HG02981 (cell line): ENCODE results near the gene KCNQ4.

ENCODE experiments used
- ATAC-seq: cut with Tn5 transposase; IDR thresholded peaks from one replicate; pipeline ENCODE4 v1.9.1; 2021; ENCODE audit warnings: mild to moderate bottlenecking, moderate library complexity; ENCODE audit not compliant: unreplicated experiment

The KCNQ4 gene

DNA sequence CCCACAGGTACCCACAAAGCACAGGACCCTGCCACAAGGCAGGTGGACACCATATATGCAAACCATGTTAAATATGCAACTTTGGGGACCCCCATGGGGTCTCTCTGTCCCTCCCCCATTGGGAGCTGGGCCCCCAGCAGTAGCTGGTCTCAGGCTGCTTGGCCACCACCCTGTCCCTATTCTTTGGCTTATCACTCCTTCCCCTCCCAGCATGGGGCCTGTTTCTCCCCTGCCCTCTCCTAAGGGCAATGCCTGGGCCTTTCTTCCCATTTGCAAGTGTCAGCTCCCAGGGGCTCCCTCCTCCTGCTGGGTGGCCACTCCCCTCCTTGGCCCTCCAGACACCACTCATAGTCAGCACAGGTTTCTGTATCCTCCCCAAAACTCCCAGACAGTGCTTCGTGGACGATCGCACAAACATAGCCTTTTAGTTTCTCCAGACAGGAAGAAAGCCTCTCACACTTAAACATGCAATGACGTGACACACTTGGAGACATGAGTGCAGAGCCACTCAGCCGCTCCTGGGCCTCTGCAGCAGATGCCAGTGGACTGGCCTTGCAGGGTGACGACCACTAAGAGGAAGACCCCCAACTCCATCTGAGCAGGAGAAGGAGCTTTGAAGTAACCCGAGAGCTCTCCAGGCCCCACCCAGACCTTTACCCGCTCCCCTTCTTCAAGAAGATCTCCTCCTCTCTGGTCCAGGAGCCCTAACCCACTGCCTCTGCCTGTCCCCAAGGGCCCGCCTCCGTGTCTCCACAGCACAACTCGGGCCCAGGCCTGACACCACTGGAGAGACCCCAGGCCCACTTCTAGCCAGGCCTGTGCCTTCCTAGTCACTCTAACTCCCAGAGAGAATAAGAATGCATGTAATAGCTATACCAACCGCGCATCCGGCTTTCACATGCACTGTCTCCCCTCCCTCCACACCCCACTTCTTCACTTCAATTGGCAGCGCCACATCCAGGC is 55.7 kb downstream of the KCNQ4 start:
- no peak for ATAC-seq

DNA sequence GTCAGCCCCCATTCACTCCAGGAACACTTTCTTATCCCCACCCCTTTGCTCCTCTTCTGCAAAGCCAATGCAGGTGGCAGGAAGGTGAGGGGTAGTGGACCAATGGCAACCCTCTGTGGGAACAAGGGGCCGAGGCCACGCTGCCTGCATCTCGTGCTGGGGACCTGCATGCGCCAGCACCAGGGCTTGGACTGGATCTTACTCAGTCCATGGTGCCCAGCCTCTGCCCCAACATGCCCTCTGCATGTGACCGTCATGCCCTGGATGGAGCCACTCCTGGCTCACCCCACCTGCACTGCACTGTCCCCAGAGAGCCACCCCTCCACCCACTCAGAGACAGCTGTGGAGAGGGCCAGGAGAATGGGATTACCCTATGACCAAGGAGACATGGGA is 56.4 kb downstream of the KCNQ4 start:
- ATAC-seq = no peak

DNA sequence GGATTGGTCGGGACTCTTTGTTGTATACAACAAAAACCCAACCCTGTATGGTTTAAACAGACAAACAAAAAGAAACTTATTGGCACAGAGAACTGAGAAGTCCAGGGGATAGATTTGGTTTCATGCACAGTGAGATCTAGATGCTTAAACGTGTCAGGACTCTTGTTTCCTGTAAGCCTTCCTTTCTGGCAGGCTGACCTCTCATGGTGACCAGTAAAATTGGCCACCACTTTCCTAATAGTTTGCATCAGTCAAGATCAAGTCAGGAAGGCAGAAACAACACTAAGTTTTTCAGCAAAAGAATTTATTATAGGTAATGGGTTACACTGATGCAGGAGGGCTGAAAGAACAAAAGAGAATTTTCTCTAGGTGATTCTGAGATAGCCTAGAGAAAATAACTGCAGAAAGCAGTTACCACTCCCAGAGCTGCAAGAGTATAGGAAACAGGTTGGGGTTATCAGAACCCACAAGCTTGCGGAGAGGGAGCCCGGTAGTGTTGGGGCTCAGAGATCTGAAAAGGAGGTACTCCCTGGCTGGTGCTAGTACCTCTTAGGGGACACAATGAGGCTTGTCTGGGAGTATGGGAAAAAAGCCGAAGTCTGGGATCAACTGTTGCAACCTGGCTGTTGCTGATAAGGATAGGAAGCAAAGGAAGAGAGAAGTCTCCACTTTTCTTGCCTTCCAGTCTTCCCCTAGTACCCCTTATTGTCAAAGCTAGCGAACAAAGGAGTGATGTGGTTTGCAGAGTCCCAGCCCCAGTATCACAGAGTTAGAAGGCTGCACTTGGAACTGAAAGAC is 57.1 kb downstream of the KCNQ4 start:
- no peak for ATAC-seq

DNA sequence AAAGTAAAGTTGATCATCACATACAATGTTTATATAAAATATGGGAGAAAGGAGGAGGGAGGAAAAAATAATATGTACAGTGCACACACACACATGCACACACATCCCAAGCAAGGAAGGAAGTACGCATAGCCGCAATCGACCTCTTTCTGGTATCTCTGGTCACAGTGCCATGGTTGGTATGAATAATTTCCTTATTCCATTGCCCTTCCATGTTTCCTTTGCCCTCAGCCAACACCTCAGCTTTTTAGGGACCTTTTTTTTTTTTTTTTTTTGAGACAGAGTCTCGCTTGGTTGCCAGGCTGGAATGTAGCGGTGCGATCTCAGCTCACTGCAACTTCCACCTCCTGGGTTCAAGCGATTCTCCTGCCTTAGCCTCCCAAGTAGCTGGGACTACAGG is 58.0 kb downstream of the KCNQ4 start:
- ATAC-seq = no peak

DNA sequence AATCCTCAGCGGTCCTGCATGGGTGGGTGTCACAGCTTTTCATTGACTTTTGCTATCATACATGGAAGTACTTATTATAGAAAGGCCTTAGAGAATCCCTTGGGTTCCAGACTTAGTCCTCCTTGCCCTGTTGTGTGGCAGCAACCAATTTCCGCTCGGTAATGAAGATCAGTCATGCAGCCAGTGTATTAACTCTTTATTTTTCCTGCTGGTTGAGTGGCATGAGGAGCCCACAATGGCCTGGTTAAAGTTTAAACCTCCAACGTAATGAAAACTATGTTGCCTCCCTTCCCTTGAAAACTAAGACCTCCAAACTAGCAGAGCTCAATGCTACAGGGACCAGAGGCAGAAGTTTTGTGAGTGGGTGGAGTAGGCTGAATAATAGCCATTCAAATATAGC is 58.6 kb downstream of the KCNQ4 start:
- no peak for ATAC-seq

DNA sequence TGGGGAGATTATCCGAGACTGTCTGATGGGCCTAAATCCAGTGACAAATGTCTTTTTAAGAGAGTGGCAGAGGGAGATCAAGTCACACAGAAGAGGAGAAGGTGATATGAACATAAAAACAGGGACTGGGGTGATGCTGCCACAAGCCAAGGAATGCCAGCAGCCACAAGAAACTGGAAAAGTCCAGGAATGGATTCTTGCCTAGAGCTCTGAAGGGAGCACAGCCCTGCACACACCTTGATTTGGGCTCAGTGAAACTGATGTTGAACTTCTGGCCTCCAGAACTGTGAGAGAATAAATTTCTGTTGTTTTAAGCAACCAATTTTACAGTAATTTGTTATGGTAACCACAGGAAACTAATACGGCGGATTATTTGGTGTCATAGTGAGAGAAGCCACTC is 59.1 kb downstream of the KCNQ4 start:
- no peak for ATAC-seq

DNA sequence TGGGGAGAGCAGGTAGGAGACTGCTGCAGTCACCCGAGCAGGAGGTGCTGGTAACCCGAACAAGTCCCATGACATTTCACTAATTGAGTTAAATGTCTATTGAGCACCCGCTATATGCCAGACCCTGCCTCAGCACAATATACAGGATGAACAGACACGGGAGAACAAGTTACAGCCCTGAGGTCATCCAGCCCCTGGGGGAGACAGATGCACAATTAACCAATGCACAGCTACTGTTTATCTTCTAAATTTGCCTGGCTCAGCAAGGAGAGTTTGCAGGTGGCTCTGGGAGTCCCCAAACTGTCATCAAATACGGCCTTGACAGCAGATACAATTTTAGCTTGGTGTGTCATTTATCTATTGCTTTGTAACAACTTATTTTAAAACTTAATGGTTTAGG is 60.5 kb downstream of the KCNQ4 start:
- no peak for ATAC-seq

DNA sequence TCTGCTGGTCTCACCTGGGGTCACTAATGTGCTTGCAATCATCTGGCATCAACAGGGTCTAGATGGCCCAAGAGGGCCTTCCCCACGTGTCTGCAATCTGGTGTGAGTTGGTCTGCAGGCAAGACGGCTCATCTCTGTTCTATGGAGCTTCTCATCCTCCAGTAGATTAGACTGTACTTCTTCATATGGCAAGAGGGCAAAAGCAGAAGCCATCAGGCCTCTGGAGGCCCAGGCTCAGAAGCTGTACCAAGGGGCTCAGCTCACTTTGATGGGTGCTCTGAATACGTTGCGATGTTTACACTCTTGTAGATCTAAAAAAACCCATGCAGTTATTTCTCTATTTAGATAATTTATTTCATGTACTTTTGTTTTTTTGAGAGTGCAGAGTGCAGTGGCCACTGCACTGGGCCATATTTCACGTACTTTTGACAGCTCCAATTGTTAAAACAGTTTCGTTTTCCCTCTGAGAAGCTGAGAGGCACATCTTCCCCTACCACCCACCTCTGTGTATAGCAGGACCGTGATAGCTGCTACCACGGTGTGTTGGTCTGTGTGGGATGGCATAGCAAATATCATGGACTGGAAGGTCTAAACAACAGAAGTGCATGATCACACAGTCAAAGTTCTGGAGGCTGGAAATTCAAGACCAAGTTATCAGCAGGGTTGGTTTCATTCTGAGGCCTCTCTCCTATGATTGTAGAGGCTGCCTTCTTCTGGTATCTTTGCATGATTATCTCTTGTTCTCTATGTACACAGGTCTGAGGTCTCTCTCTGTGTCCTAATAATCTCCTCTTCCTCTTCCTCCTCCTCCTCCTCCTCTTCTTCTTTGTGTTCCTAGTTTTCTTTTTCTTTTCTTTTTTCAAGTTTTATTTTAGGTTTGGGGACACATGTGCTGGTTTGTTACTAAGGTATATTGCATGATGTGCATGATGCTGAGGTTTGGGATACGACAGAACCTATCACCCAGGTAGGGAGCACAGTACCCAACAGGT is 61.6 kb downstream of the KCNQ4 start:
- no peak for ATAC-seq

DNA sequence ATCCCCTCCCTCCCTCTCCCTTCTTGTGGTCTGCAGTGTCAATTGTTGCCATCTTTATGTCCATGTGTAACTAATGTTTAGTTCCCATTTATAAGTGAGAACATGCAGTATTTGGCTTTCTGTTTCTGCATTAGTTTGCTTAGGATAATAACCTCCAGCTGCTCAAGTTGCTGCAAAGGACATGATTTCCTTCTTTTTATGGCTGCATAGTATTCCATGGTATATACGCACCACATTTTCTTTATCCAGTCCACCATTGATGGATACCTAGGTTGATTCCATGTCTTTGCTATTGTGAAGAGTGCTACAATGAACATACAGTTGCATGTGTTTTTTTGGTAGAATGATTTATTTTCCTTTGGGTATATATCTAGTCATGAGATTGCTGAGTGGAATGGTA is 62.3 kb downstream of the KCNQ4 start:
- no peak for ATAC-seq

DNA sequence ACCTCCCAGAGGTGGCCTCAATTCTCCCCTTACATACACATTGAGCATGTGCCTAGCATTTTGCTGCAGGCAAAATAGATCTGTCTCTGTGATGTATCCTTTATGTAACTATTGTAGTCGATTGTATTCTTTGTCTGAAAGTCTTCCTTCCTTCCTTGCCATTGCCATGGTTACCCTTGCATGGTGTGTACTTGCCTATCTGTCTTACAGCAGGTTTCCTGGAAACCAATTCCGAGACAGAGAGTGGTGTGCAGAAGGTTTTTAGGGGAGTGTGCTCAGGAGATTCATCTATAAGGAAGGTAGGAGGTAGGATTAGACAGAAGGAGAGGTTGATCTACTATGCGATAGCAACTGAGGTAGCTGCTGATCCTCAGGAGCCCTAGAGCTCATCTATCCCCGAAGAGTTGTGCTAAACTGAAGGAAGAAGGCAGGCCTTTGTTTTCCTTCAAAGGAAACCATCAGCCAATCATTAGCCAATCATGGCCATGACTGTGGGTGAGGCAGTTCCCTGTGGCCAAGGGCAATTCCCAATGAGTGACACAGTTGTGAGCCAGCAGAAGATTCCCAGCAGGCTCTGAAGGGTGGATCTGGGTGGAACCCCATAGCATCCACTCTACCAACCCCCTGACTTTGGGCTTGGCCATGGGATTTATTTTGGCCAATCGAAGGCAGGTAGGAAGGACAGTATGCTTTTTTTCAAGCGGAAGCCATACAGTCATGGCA is 63.6 kb downstream of the KCNQ4 start:
- ATAC-seq = no peak

DNA sequence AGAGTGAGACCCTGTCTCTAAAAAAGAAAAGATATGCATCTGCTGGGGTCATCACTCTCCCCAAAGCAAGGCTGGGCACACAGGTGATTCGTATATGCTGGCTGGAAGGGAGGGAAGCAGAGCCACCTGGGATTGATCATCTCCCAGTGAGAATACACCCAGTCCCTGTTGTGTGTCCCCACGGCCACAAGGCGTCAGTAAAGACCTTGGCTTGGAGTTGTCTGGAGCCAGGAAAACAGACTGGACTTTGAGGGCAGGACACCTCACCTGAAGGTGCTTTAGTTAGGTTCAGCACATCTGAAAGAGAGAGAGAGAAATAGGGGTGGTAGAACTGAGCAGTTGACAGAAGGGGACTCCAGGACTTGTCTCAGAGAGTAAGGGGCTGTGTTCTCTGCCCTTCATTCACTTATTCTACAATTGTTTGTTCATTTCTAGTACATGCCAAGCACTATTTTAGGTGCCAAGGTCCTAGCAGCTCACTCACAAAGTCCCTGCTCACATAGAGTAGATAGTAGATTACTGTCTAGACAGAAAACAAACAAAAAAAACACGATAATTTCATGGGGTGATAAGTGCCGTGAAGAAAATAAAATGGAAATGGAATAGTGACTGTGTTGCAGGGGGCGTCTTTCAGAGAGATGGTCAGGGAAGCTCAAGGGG is 65.1 kb downstream of the KCNQ4 start:
- no peak for ATAC-seq

DNA sequence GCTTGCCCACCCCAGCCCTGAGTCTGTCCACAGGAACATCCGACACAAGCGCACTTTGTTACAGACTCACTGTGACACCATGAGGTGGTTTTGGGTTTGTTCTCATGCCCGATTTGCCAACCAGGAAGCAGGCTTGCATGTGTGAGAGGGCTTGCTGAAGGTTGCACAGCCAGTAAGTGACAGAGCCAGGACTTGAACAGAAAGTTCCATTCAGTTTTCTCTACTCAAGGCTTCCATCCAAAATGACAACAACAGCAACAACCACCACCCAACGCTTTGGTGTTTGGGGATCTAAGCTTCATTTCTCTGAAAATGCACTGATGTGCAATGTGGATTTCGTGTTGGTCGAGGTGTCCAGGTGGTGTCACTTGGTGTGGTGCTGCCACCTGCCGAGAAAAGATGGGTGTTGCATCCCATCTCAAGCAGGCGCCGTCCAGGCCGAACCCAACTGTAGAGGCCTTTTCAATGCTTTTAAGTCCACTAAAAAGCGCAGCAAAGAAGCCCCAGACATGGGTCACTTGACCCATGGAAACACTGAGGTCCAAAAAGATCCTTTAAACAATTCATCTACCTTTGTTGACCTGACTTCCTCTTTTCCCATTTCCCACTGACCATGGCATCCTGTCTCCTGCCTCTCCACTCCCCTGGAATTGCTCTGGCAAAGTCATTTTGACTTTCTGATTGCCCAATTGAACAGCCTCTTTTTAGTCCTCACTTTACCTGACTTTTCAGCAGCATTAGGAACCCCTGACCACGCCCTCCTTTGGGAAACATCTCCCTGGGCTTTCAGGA is 66.4 kb downstream of the KCNQ4 start:
- peak; percentile 61 for ATAC-seq

DNA sequence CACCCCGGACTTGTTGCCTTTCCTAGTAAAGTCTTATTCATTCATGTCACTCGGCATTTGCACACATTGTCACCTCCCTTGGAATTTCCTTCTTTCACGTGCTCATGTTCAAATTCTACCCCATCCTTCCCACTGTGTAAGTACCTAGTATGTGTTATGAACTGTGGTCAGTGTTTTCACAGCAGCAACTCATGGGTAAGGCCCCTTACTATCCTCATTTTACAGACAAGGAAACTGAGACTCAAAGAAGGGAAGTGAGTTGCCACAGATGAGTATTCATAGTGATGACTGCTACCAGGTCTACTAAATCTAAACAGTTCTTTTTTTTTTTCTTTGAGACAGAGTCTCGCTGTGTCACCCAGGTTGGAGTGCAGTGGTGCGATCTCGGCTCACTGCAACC is 68.1 kb downstream of the KCNQ4 start:
- ATAC-seq = no peak

DNA sequence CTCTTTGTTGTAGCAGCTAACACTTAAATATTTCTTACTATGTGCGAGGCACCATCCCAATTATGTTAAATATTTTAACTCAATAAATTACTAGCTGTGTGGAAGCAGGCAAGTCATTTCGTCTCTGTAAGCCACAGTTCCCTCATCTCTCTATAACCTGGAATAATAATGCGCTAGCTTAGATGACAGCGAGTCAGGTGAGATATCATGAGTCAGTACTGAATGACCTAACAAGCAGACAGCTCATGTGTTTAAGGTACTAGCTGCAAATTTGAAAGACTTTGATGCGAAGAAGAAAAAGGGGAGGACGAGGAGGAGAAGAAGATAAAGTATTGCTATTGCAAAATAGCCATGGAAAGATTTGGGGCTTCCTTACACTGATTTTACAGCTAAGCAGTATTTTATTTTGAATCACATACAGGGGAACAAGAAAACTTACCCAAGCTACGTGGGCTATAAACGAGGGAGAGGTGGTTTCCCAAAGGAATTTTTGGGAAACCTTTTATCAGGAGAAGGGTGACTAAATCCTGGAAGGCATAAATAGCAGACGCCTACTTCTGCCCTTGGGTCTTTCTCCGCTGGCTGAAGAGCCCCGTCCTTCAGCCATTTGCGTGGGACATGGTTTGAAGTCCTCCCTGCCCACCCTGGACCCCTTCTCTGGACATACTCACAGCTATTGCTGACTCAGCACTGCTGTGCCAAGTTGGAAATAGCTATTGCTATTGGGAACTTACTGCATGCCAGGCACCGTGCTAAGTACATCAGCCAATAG is 69.7 kb downstream of the KCNQ4 start:
- no peak for ATAC-seq

DNA sequence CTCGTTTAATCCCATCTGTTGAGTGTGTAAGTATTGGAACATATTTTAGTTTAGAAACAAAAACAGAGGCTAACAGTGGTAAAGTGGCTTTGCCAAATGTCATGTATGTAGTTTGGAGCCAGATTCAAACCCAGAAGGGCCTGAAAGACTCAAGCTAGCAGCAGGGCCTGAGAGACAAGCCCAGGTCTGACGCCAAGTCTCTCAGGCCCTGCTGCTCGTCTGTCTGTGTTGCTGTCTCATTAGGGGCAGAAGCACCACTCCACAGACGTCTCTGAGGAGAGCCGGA is 70.2 kb downstream of the KCNQ4 start:
- no peak for ATAC-seq

DNA sequence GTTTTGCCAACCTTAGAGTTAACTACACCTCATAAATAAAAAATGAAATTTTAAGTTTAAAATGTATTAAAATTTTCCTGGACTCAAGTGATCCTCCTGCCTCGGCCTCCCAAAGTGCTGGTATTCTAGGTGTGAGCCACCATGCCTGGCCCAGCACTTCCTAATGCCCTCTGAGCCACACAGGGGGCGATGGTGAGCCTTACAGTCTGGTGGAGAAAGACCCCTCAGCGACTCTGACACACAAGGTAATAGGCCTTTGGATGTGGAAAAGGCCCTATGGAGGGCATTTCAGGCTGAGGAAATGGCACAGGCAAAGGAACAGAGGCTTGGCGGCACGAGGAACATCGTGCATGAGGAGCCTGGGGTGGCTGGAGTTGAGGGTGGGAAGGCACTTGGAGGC is 71.9 kb downstream of the KCNQ4 start:
- ATAC-seq = no peak

DNA sequence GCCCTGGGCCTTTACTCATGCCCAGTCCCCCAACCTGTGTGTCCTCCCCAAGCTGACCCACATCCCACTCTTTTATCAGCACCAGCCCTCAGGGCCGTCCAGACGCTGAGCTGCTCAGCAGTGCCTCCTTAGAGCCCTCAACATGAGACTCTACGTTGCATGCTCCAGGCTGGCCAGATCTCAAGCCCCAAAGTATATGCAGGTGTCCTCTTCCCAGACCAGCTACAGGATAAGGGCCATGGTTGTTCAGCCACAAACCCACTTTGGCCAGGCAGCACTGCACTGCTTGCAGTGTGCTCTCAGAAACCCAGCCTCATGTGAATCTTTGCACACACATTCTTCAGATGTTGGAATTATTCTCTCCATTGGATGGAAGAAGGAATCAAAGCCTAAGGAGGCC is 72.5 kb downstream of the KCNQ4 start:
- ATAC-seq = no peak

DNA sequence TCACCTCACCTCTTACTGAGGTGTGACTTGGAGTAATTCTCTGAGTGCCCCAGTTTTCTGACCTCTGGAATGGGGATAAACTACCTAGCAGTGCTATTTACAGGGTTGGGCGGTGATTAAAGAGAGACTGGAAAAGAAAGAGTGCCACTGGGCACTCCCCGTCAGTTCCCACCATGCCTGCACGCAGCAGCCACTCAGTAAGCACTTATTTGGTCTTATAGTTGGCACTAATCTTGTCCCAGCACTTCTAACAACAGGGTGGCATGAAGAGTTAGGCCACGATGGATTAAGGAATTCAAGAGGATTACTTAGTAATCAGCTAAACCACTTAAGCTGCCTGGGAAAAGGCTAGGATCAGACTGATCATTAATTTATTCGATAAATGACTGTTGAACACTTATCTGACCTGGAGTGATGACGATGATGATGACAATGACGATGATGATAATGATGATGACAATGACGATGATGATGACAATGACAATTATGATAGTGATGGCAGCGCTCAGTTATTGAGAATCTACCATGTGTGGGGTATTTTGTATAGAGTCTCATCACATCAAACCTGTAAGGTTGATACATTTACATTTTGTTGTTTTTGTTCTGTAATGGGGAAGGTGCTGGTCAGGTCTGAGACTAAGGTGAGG is 73.2 kb downstream of the KCNQ4 start:
- no peak for ATAC-seq
